GM12878 (cell line): ENCODE results near the gene TMEM120B.

Experiments
- CTCF ChIP-seq, 3 experiments: IDR thresholded peaks in 2 of 3; conservative IDR thresholded peaks in 1 of 3; 2 replicates each; pipeline ENCODE4 v1.5.1; 2011; ENCODE audit warnings: low read depth in 3 of 3, low read length in 3 of 3, mild to moderate bottlenecking in 3 of 3, control low read depth in 2 of 3, moderate library complexity in 2 of 3, inconsistent platforms in 1 of 3, mixed read lengths in 1 of 3; ENCODE audit not compliant: control insufficient read depth in 2 of 3, insufficient read depth in 1 of 3; ENCODE audit errors: extremely low read depth in 1 of 3
- EZH2 ChIP-seq: IDR thresholded peaks from 2 replicates; pipeline ENCODE4 v1.6.1; 2012; ENCODE audit warnings: low read depth, mild to moderate bottlenecking, control low read depth, inconsistent platforms, low read length, borderline replicate concordance; ENCODE audit not compliant: control insufficient read depth
- NFXL1 ChIP-seq: fragments of 450-650 bp; IDR thresholded peaks from 2 replicates; pipeline ENCODE4 v1.6.1; 2017; ENCODE audit warnings: antibody characterized with exemption, mild to moderate bottlenecking, borderline replicate concordance
- POLR2A ChIP-seq: IDR thresholded peaks from 2 replicates; pipeline ENCODE4 v1.6.1; 2011; ENCODE audit warnings: low read depth, mild to moderate bottlenecking, low read length
- RELA ChIP-seq: fragments of 450-650 bp; IDR thresholded peaks from 2 replicates; pipeline ENCODE4 v1.8.0; 2014; ENCODE audit warnings: borderline replicate concordance; ENCODE audit not compliant: partially characterized antibody
- SIN3A ChIP-seq: IDR thresholded peaks from 2 replicates; pipeline ENCODE4 v1.6.1; 2012; ENCODE audit warnings: low read depth, low read length, improper control_type of control experiment

- TF ChIP-seq RELA (no peak), EZH2 (no peak), POLR2A (no peak), CTCF (IDR thresholded peaks at IDR 0.05 in 2 of 3, conservative IDR thresholded peaks at IDR 0.05 in 1 of 3; ENCODE audit: control insufficient read depth in 2 of 3, extremely low read depth in 1 of 3, insufficient read depth in 1 of 3, low read depth in 3 of 3, low read length in 3 of 3) (no peak), NFXL1 (no peak), SIN3A (no peak)
These were observed 42.3 kb downstream of the TMEM120B start for GRCh38 chr12:121754836-121755235.
